B cell (primary cell): Measurements from ENCODE around the gene METTL23. TPM values are rescaled to one million over a fixed set of nuclear protein-coding genes. Genes with fewer than 3 reads are reported as not detected.

Experiments used
- ATAC-seq: fragments of 200-7000 bp; cut with Tn5 transposase; one replicate; pipeline ENCODE4 v1.10.0; 2021; ENCODE audit warnings: low read depth, mild to moderate bottlenecking, moderate number of reproducible peaks, moderate library complexity
- CTCF ChIA-PET: fragments of 350-600 bp; sonication (Branson Sonifier 250); formaldehyde crosslinking; loops from one replicate; lab custom pipeline; 2021; ENCODE audit warnings: antibody characterized with exemption, inconsistent platforms; lab: Charles Lee
- POLR2A ChIA-PET: fragments of 350-600 bp; sonication (Branson Sonifier 250); formaldehyde crosslinking; loops from one replicate; lab custom pipeline; 2021; ENCODE audit warnings: antibody characterized with exemption; lab: Charles Lee
- DNase-seq: peaks from one replicate; pipeline ENCODE4 v3.0.0; 2013
- H2AFZ ChIP-seq: 2 replicates; pipeline ENCODE4 v1.6.1; 2012; ENCODE audit warnings: mild to moderate bottlenecking, low read depth, low read length; ENCODE audit not compliant: insufficient read depth, poor library complexity, severe bottlenecking
- H3K27ac ChIP-seq, 2 donors: 1 replicate in 1 of 2; 2 replicates in 1 of 2; pipeline ENCODE4 v1.5.1; 2012 to 2013; ENCODE audit warnings: low read length in 2 of 2, mild to moderate bottlenecking in 2 of 2, moderate library complexity in 1 of 2
- H3K27me3 ChIP-seq, 4 experiments: fragments of 200-600 bp in 1 of 4; sonication (generic) in 1 of 4; replicated peaks in 1 of 4; 1 replicate in 2 of 4; 2 replicates in 2 of 4; pipeline versions ENCODE4 v1.6.1 to v1.7.0; 2013 to 2016; ENCODE audit warnings: low read length in 3 of 4, mild to moderate bottlenecking in 2 of 4, mixed read lengths in 1 of 4, moderate library complexity in 1 of 4; ENCODE audit not compliant: insufficient read depth in 4 of 4, control insufficient read depth in 3 of 4; ENCODE audit errors: control extremely low read depth in 1 of 4
- H3K36me3 ChIP-seq, 2 experiments: replicated peaks in 1 of 2; 1 replicate in 1 of 2; 2 replicates in 1 of 2; pipeline versions ENCODE4 v1.6.1 to v1.7.1; 2013; ENCODE audit warnings: low read length in 1 of 2; ENCODE audit not compliant: insufficient read depth in 2 of 2, control insufficient read depth in 1 of 2; ENCODE audit errors: control extremely low read depth in 1 of 2, extremely low read depth in 1 of 2
- H3K4me1 ChIP-seq, 2 donors: fragments of 200-600 bp in 1 of 2; sonication (generic) in 1 of 2; 1 replicate in 1 of 2; 2 replicates in 1 of 2; pipeline versions ENCODE4 v1.5.1 to v1.6.1; 2013 to 2017; ENCODE audit warnings: low read length in 2 of 2; ENCODE audit not compliant: control insufficient read depth in 2 of 2, insufficient read depth in 2 of 2
- H3K4me2 ChIP-seq: replicated peaks from 2 replicates; pipeline ENCODE3; 2012; ENCODE audit warnings: mild to moderate bottlenecking, low read depth, low read length; ENCODE audit not compliant: poor library complexity, severe bottlenecking
- H3K4me3 ChIP-seq, 5 experiments: fragments of 200-600 bp in 1 of 5; sonication (generic) in 1 of 5; 1 replicate in 3 of 5; 2 replicates in 2 of 5; pipeline versions ENCODE4 v1.5.1 to v1.7.0; 2011 to 2016; ENCODE audit warnings: low read length in 4 of 5, mild to moderate bottlenecking in 4 of 5, low read depth in 2 of 5, control low read depth in 1 of 5, moderate library complexity in 1 of 5; ENCODE audit not compliant: insufficient read depth in 1 of 5; ENCODE audit errors: control extremely low read depth in 1 of 5, extremely low read depth in 1 of 5
- H3K79me2 ChIP-seq: fragments of 200-600 bp; sonication (generic); one replicate; pipeline ENCODE4 v1.6.0; 2016; ENCODE audit warnings: low read length; ENCODE audit not compliant: control insufficient read depth, insufficient read depth
- H3K9ac ChIP-seq: fragments of 200-600 bp; sonication (generic); 2 replicates; pipeline ENCODE4 v1.6.1; 2017; ENCODE audit warnings: mild to moderate bottlenecking, low read length, moderate library complexity
- H3K9me3 ChIP-seq, 3 donors: one replicate each; pipeline versions ENCODE4 v1.6.1 to v1.7.1; 2013; ENCODE audit warnings: low read length in 2 of 3; ENCODE audit not compliant: control insufficient read depth in 2 of 3, insufficient read depth in 1 of 3; ENCODE audit errors: control extremely low read depth in 1 of 3
- H4K20me1 ChIP-seq: 2 replicates; pipeline ENCODE4 v1.6.0; 2012; ENCODE audit warnings: mild to moderate bottlenecking, low read length; ENCODE audit not compliant: insufficient read depth, control insufficient read depth, poor library complexity, severe bottlenecking
- H3K27ac Mint-ChIP-seq: one replicate; pipeline ENCODE4 v1.8.0; 2021; ENCODE audit warnings: mixed read lengths
- H3K27me3 Mint-ChIP-seq: one replicate; pipeline ENCODE4 v1.8.0; 2021; ENCODE audit warnings: mixed read lengths
- H3K4me1 Mint-ChIP-seq: one replicate; pipeline ENCODE4 v1.8.0; 2021; ENCODE audit warnings: mixed read lengths
- H3K4me3 Mint-ChIP-seq: one replicate; pipeline ENCODE4 v1.8.0; 2021; ENCODE audit warnings: mixed read lengths
- H3K9me3 Mint-ChIP-seq: one replicate; pipeline ENCODE4 v1.8.0; 2022; ENCODE audit warnings: mixed read lengths; ENCODE audit not compliant: insufficient read depth
- CTCF ChIP-seq: fragments of 200-600 bp; IDR thresholded peaks from one replicate; pipeline ENCODE4 v1.8.0; 2022; ENCODE audit warnings: antibody characterized with exemption, mild to moderate bottlenecking
- EZH2 ChIP-seq: IDR thresholded peaks from 2 replicates; pipeline ENCODE4 v1.6.1; 2012; ENCODE audit warnings: borderline replicate concordance, low read depth, mild to moderate bottlenecking, moderate library complexity, low read length; ENCODE audit not compliant: insufficient read depth, poor library complexity, severe bottlenecking
- WGBS: methylation state at CpG from one replicate; pipeline ENCODE4 v1.1.5; 2013; ENCODE audit warnings: missing lambda C conversion rate; ENCODE audit not compliant: insufficient coverage; 5-methylcytosine and 5-hydroxymethylcytosine counted together
- intact Hi-C: fragments of 100-400 bp; cut with micrococcal nuclease; formaldehyde crosslinking; loops from one replicate; pipeline ENCODE4 v1.10.0; 2022
- polyA minus RNA-seq: library from RNA; depleted of rRNA, polyadenylated mRNA; stranded (reverse); fragments of >200 nt; gene quantifications from 2 replicates; pipeline ENCODE4 v1.2.3, GENCODE V29; 2012
- polyA plus RNA-seq: library from polyadenylated mRNA; depleted of rRNA; stranded (reverse); fragments of >200 nt; gene quantifications from 2 replicates; pipeline ENCODE4 v1.2.3, GENCODE V29; 2012
- total RNA-seq, 2 donors: library from RNA; stranded (reverse); fragments of 120-200 nt in 1 of 2; gene quantifications; 1 replicate in 1 of 2; 2 replicates in 1 of 2; pipeline versions ENCODE4 v1.2.3 to v1.2.4, GENCODE V29; 2013 to 2022

The METTL23 gene
- 59.6 and 64.0 TPM in 2 replicates for total RNA-seq
- total RNA-seq (2013): 54.8 TPM
- 59.0 and 68.1 TPM in 2 replicates for polyA plus RNA-seq
- 41.1 and 41.7 TPM in 2 replicates for polyA minus RNA-seq

- no peak for TF ChIP-seq EZH2
- TF ChIP-seq CTCF: peak; percentile 76
- peak within 1 kb of the TSS; percentile 67 to 92 (median 84) for H3K4me3 ChIP-seq
Measured at GRCh38 chr17:76726776-76727718, at the start of gene METTL23. METTL23 (plus strand) TSS chr17:76726839; CDS start chr17:76729711, 2,872 bp downstream.

More at GRCh38 chr17:76726776-76727718, at the start of gene METTL23:
- H3K4me2 ChIP-seq: peak within 1 kb of the TSS; percentile 95
- peak within 1 kb of the TSS; percentile 99 for H3K9ac ChIP-seq
- H3K4me1 Mint-ChIP-seq: peaks cover 52% of the 10 kb centered on the region
- POLR2A ChIA-PET: interaction anchor here (0.5 to 5.6 kb wide), 3 partner anchors 10 to 487 kb away, joined by 5 to 75 read pairs (median 6); partner anchors contain the start of genes MFSD11 and SRSF2
- H3K4me3 Mint-ChIP-seq: peak within 1 kb of the TSS; percentile 99
- H2AFZ ChIP-seq: peak within 1 kb of the TSS; percentile 77
- CTCF ChIA-PET: interaction anchor here (1.0 to 6.3 kb wide), 6 partner anchors 10 to 361 kb away, joined by 3 to 56 read pairs (median 5); partner anchors contain the start of genes MFSD11 and SRSF2
- H3K27me3 ChIP-seq: no peaks in the 10 kb centered on the region
- ATAC-seq (peak; percentile 55), DNase-seq (peak; percentile 96)
- peak within 1 kb of the TSS; percentile 99 for H3K27ac Mint-ChIP-seq
- H3K79me2 ChIP-seq: peaks cover 72% of the 10 kb centered on the region
- H3K9me3 ChIP-seq: no peaks in the 10 kb centered on the region
- H3K4me1 ChIP-seq: peaks cover 34 to 56% of the 10 kb centered on the region in 2 donors
- peaks cover 31% of the 10 kb centered on the region for H4K20me1 ChIP-seq
- H3K9me3 Mint-ChIP-seq: no peaks in the 10 kb centered on the region
- intact Hi-C loops: loop anchor here (1.0 to 5.0 kb wide), 7 partner anchors 10 to 942 kb away; partner anchors contain the start of genes MXRA7, SRSF2, UBE2O and UNK
- H3K36me3 ChIP-seq: peaks cover 0 to 39% of the 10 kb centered on the region in 2 experiments
- 1% methylated on average over 64 of the region's 71 CpGs for WGBS
- H3K27ac ChIP-seq: peak within 1 kb of the TSS; percentile 98 to 99
- H3K27me3 Mint-ChIP-seq: no peaks in the 10 kb centered on the region
